Measurements from ENCODE around the gene CORO7.

- TF ChIP-seq CTCF (IDR thresholded peaks at IDR 0.05) (no peak), EZH2 (IDR thresholded peaks at IDR 0.05; ENCODE audit: borderline replicate concordance, insufficient read depth, low read depth, low read length, poor library complexity, severe bottlenecking) (no peak)
Observed at GRCh38 chr16:4443986-4444385, 27.6 kb upstream of the CORO7 start.
